ENCODE measurements around the gene SYNPR.

- TF ChIP-seq CTCF (IDR thresholded peaks at IDR 0.05) (no peak), POLR2A (IDR thresholded peaks at IDR 0.05) (no peak)
Observed at GRCh38 chr3:63400246-63400860, 122.2 kb downstream of the SYNPR start.

Data from lower leg skin (tissue), 3 donors.